Measurements from ENCODE around the gene SPTBN1. TPM values are rescaled to one million over a fixed set of nuclear protein-coding genes. Genes with fewer than 3 reads are reported as not detected.

SPTBN1 gene
- total RNA-seq, 4 donors from 2014 or later: 171 to 293 (median 247) TPM

- H3K4me3 ChIP-seq: no peak overlapping the region
- no peaks in the 10 kb centered on the region for H3K9me3 ChIP-seq
- no peaks in the 10 kb centered on the region for H3K36me3 ChIP-seq
- DNase-seq: no peak
- no peaks in the 10 kb centered on the region for H3K27me3 ChIP-seq
- no peaks in the 10 kb centered on the region for H3K4me1 ChIP-seq
- TF ChIP-seq CTCF (IDR thresholded peaks at IDR 0.05): no peak
- TF ChIP-seq POLR2A (IDR thresholded peaks at IDR 0.05): no peak
- peak overlapping the region in 2 of 4 donors; percentile 13 to 42 for H3K27ac ChIP-seq
These were observed 27.1 kb upstream of the SPTBN1 start for GRCh38 chr2:54429054-54429453.

GRCh38 chr2:54429811-54430551 lies 26.1 kb upstream of the SPTBN1 start:
- TF ChIP-seq POLR2A (IDR thresholded peaks at IDR 0.05) (no peak), CTCF (IDR thresholded peaks at IDR 0.05) (no peak)
- no peaks in the 10 kb centered on the region for H3K4me1 ChIP-seq
- DNase-seq: no peak
- no peaks in the 10 kb centered on the region for H3K36me3 ChIP-seq
- peak overlapping the region in 3 of 4 donors; percentile 24 to 44 (median 42) for H3K27ac ChIP-seq
- H3K9me3 ChIP-seq: no peaks in the 10 kb centered on the region
- H3K4me3 ChIP-seq: no peak overlapping the region
- no peaks in the 10 kb centered on the region for H3K27me3 ChIP-seq

GRCh38 chr2:54430649-54431048 lies 25.5 kb upstream of the SPTBN1 start:
- Histone ChIP-seq H3K27me3 (no peaks in the 10 kb centered on the region), H3K9me3 (no peaks in the 10 kb centered on the region), H3K36me3 (no peaks in the 10 kb centered on the region), H3K4me1 (no peaks in the 10 kb centered on the region), H3K27ac (peak overlapping the region in 2 of 4 donors; percentile 42 to 44), H3K4me3 (no peak overlapping the region)
- TF ChIP-seq POLR2A (IDR thresholded peaks at IDR 0.05) (no peak), CTCF (IDR thresholded peaks at IDR 0.05) (no peak)
- no peak for DNase-seq

- Histone ChIP-seq H3K9me3 (no peaks in the 10 kb centered on the region), H3K27ac (peak overlapping the region in 2 of 4 donors; percentile 19 to 21), H3K4me1 (no peaks in the 10 kb centered on the region), H3K27me3 (no peaks in the 10 kb centered on the region), H3K36me3 (no peaks in the 10 kb centered on the region), H3K4me3 (no peak overlapping the region)
- TF ChIP-seq POLR2A (IDR thresholded peaks at IDR 0.05): no peak
- TF ChIP-seq CTCF (IDR thresholded peaks at IDR 0.05): no peak
- no peak for DNase-seq
These were observed 23.7 kb upstream of the SPTBN1 start for GRCh38 chr2:54432251-54433015.

GRCh38 chr2:54434229-54434628 lies 21.9 kb upstream of the SPTBN1 start:
- Histone ChIP-seq H3K4me1 (no peaks in the 10 kb centered on the region), H3K36me3 (no peaks in the 10 kb centered on the region), H3K27me3 (no peaks in the 10 kb centered on the region), H3K4me3 (no peak overlapping the region), H3K9me3 (no peaks in the 10 kb centered on the region), H3K27ac (no peak overlapping the region)
- TF ChIP-seq POLR2A (IDR thresholded peaks at IDR 0.05): no peak
- no peak for TF ChIP-seq CTCF (IDR thresholded peaks at IDR 0.05)
- DNase-seq: no peak
